HG03457 (cell line): Measurements from ENCODE around the gene SBNO1.
"Not testable (repeated sequence)": the region's sequence is repeated elsewhere in the genome, so short reads cannot be mapped to it uniquely, and the experiment has no call there.

Experiments used
- ATAC-seq: cut with Tn5 transposase; IDR thresholded peaks from one replicate; pipeline ENCODE4 v1.9.1; 2021; ENCODE audit warnings: moderate number of reproducible peaks; ENCODE audit not compliant: unreplicated experiment

Gene SBNO1

GRCh38 chr12:123271001-123271668 is 93.5 kb downstream of the SBNO1 start:
- ATAC-seq, result no peak

GRCh38 chr12:123270214-123271000 is 94.2 kb downstream of the SBNO1 start:
- ATAC-seq, result no peak

GRCh38 chr12:123269896-123270213 is 94.8 kb downstream of the SBNO1 start:
- no peak for ATAC-seq

- no peak for ATAC-seq
These were observed 95.2 kb downstream of the SBNO1 start for GRCh38 chr12:123269395-123269892.

GRCh38 chr12:123268850-123269249 is 95.8 kb downstream of the SBNO1 start:
- no peak for ATAC-seq

- no peak for ATAC-seq
These were observed 96.4 kb downstream of the SBNO1 start for GRCh38 chr12:123267991-123268843.

- no peak for ATAC-seq
These were observed 97.2 kb downstream of the SBNO1 start for GRCh38 chr12:123267335-123267920.

GRCh38 chr12:123266679-123267277 is 97.9 kb downstream of the SBNO1 start:
- ATAC-seq, result no peak

GRCh38 chr12:123265851-123266678 is 98.6 kb downstream of the SBNO1 start:
- ATAC-seq, result no peak

GRCh38 chr12:123264642-123265041 is 100.0 kb downstream of the SBNO1 start:
- ATAC-seq, result no peak

GRCh38 chr12:123263196-123263817 is 101.3 kb downstream of the SBNO1 start:
- no peak for ATAC-seq

- no peak for ATAC-seq
These were observed 103.5 kb downstream of the SBNO1 start for GRCh38 chr12:123261196-123261595.

- no peak for ATAC-seq
These were observed 104.6 kb downstream of the SBNO1 start for GRCh38 chr12:123260081-123260480.

GRCh38 chr12:123258593-123258992 is 106.1 kb downstream of the SBNO1 start:
- ATAC-seq, result no peak

GRCh38 chr12:123254853-123255446 is 109.7 kb downstream of the SBNO1 start:
- ATAC-seq, result no peak

GRCh38 chr12:123253641-123254459 is 110.8 kb downstream of the SBNO1 start:
- ATAC-seq, result no peak

- ATAC-seq, result not testable (repeated sequence)
These were observed 112.3 kb downstream of the SBNO1 start for GRCh38 chr12:123252365-123252764.
